Endothelial cell of umbilical vein (primary cell): ENCODE results near the gene P3H2.

Experiments used
- EZH2 ChIP-seq: IDR thresholded peaks from 2 replicates; pipeline ENCODE4 v1.6.1; 2012; ENCODE audit warnings: borderline replicate concordance, low read depth, mild to moderate bottlenecking, moderate library complexity, low read length, inconsistent platforms; ENCODE audit not compliant: severe bottlenecking
- MAX ChIP-seq: IDR thresholded peaks from 2 replicates; pipeline ENCODE4 v1.6.1; 2011; ENCODE audit not compliant: insufficient read depth, insufficient read length
- MYC ChIP-seq: IDR thresholded peaks from one replicate; pipeline ENCODE4 v1.6.1; 2011; ENCODE audit warnings: mild to moderate bottlenecking, low read depth, low read length
- POLR2A ChIP-seq: IDR thresholded peaks from 2 replicates; pipeline ENCODE4 v1.6.1; 2012; ENCODE audit warnings: low read depth, mild to moderate bottlenecking, control low read depth, low read length
- POLR2AphosphoS5 ChIP-seq: IDR thresholded peaks from 2 replicates; pipeline ENCODE4 v1.6.1; 2012; ENCODE audit warnings: low read depth, mild to moderate bottlenecking, control low read depth, low read length, moderate library complexity; ENCODE audit not compliant: insufficient read depth
- TF ChIP-seq, protein P1 (sequence below), 2 donors: IDR thresholded peaks; 1 replicate in 1 of 2; 2 replicates in 1 of 2; pipeline ENCODE4 v1.5.1; 2011; ENCODE audit warnings: low read length in 2 of 2, mild to moderate bottlenecking in 2 of 2, moderate library complexity in 2 of 2, control low read depth in 1 of 2, inconsistent platforms in 1 of 2, low read depth in 1 of 2; ENCODE audit not compliant: insufficient read depth in 1 of 2; ENCODE audit errors: extremely low read depth in 1 of 2

GRCh38 chr3:190130696-190131095, 10.0 kb upstream of the P3H2 start:
- no peak for TF ChIP-seq MAX
- TF ChIP-seq, protein P1, sequence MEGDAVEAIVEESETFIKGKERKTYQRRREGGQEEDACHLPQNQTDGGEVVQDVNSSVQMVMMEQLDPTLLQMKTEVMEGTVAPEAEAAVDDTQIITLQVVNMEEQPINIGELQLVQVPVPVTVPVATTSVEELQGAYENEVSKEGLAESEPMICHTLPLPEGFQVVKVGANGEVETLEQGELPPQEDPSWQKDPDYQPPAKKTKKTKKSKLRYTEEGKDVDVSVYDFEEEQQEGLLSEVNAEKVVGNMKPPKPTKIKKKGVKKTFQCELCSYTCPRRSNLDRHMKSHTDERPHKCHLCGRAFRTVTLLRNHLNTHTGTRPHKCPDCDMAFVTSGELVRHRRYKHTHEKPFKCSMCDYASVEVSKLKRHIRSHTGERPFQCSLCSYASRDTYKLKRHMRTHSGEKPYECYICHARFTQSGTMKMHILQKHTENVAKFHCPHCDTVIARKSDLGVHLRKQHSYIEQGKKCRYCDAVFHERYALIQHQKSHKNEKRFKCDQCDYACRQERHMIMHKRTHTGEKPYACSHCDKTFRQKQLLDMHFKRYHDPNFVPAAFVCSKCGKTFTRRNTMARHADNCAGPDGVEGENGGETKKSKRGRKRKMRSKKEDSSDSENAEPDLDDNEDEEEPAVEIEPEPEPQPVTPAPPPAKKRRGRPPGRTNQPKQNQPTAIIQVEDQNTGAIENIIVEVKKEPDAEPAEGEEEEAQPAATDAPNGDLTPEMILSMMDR (IDR thresholded peaks at IDR 0.05; ENCODE audit: extremely low read depth in 1 of 2, insufficient read depth in 1 of 2, low read depth in 1 of 2, low read length in 2 of 2) = no peak
- TF ChIP-seq EZH2 = no peak
- no peak for TF ChIP-seq POLR2A
- no peak for TF ChIP-seq POLR2AphosphoS5
- no peak for TF ChIP-seq MYC
